K562 (cell line): ENCODE measurements around the gene DESI1. TPM values are rescaled to one million over a fixed set of nuclear protein-coding genes. Genes with fewer than 3 reads are reported as not detected.
A peak's percentile ranks its signal among the peaks of the same experiment; 100 is the strongest.

Source experiments
- ATF7 ChIP-seq: fragments of 450-650 bp; IDR thresholded peaks from 2 replicates; pipeline ENCODE4 v1.7.1; 2014; ENCODE audit warnings: mild to moderate bottlenecking, moderate library complexity
- CEBPB ChIP-seq: fragments of 450-650 bp; IDR thresholded peaks from 2 replicates; pipeline ENCODE4 v1.6.1; 2016; ENCODE audit warnings: missing genetic modification characterization, missing compliant biosample characterization
- DNMT1 ChIP-seq: fragments of 450-650 bp; IDR thresholded peaks from 2 replicates; pipeline ENCODE4 v1.6.1; 2016; ENCODE audit warnings: antibody characterized with exemption, mild to moderate bottlenecking
- EGR1 ChIP-seq: fragments of 450-650 bp; conservative IDR thresholded peaks from 2 replicates; pipeline ENCODE4 v1.6.1; 2017; ENCODE audit warnings: mild to moderate bottlenecking
- KLF16 ChIP-seq: IDR thresholded peaks from 2 replicates; pipeline ENCODE4 v1.6.1; 2016; ENCODE audit warnings: antibody characterized with exemption
- POLR2AphosphoS5 ChIP-seq: IDR thresholded peaks from 2 replicates; pipeline ENCODE4 v1.6.1; 2011; ENCODE audit warnings: mild to moderate bottlenecking, low read depth, low read length, moderate library complexity; ENCODE audit not compliant: control insufficient read depth, insufficient read depth
- RBFOX2 ChIP-seq: fragments of 200-400 bp; formaldehyde crosslinking; IDR thresholded peaks from 2 replicates; pipeline ENCODE4 v1.6.1; 2017; ENCODE audit warnings: low read depth, mild to moderate bottlenecking, low read length, moderate library complexity
- RBM17 ChIP-seq: fragments of 200-400 bp; formaldehyde crosslinking; IDR thresholded peaks from 2 replicates; pipeline ENCODE4 v1.6.1; 2017; ENCODE audit warnings: low read depth, mild to moderate bottlenecking, low read length, borderline replicate concordance
- SIN3B ChIP-seq: fragments of 450-650 bp; IDR thresholded peaks from 2 replicates; pipeline ENCODE4 v1.6.1; 2017; ENCODE audit warnings: low read depth, mild to moderate bottlenecking, moderate library complexity
- TCF7 ChIP-seq: sonication (generic); IDR thresholded peaks from 2 replicates; pipeline ENCODE4 v1.6.1; 2016; ENCODE audit warnings: antibody characterized with exemption, borderline replicate concordance
- YY1 ChIP-seq, 3 experiments: IDR thresholded peaks; 2 replicates each; pipeline ENCODE4 v1.6.1; 2011; ENCODE audit warnings: low read length in 2 of 3, mild to moderate bottlenecking in 2 of 3, moderate library complexity in 2 of 3, borderline replicate concordance in 1 of 3, control low read depth in 1 of 3, low read depth in 1 of 3; ENCODE audit not compliant: insufficient read depth in 3 of 3, insufficient replicate concordance in 2 of 3, control insufficient read depth in 1 of 3, insufficient read length in 1 of 3; ENCODE audit errors: extremely low read depth in 1 of 3
- polyA plus RNA-seq, 8 experiments: library from polyadenylated mRNA; depleted of rRNA in 4 of 8; stranded (reverse) in 5 of 8; unstranded in 3 of 8; fragments of >200 nt; fragmentation: Nextera tagmentation in 2 of 8; fragmentation: Illumina TruSeq in 1 of 8; extraction: Ambion mirVana in 2 of 8; extraction: Trizol in 1 of 8; gene quantifications; 2 replicates each; pipeline versions ENCODE4 v1.2.1 to v1.2.3, GENCODE V29; 2011 to 2014; ENCODE audit warnings: inconsistent platforms in 1 of 8, missing spikeins in 1 of 8
- total RNA-seq, 7 experiments: library from RNA; depleted of rRNA in 6 of 7; stranded (reverse); fragments of >200 nt in 6 of 7; fragmentation: Illumina TruSeq in 2 of 7; extraction: Trizol in 2 of 7; gene quantifications; 2 replicates each; pipeline versions ENCODE4 v1.2.1 to v1.2.3, GENCODE V29; 2011 to 2021; ENCODE audit warnings: low replicate concordance in 1 of 7
- TF ChIP-seq, protein P1 (sequence below), 2 experiments: fragments of 450-650 bp in 1 of 2; sonication (generic) in 1 of 2; formaldehyde crosslinking in 1 of 2; IDR thresholded peaks; 2 replicates each; pipeline versions ENCODE4 v1.7.1 to v1.9.0; 2016 to 2022; ENCODE audit warnings: inconsistent platforms in 1 of 2, mild to moderate bottlenecking in 1 of 2, missing genetic modification reagents in 1 of 2
- TF ChIP-seq, protein P2 (sequence below): fragments of 450-650 bp; IDR thresholded peaks from 2 replicates; pipeline ENCODE4 v1.7.1; 2018; ENCODE audit warnings: mild to moderate bottlenecking, low read depth; ENCODE audit not compliant: partially characterized antibody

Gene DESI1
- total and polyA plus RNA-seq, 9 of the 15 experiments (the other 6 are each of a cell fraction or from before 2014, with no cell fraction given) = 7.2 to 45.9 (median 29.8) TPM

DNA sequence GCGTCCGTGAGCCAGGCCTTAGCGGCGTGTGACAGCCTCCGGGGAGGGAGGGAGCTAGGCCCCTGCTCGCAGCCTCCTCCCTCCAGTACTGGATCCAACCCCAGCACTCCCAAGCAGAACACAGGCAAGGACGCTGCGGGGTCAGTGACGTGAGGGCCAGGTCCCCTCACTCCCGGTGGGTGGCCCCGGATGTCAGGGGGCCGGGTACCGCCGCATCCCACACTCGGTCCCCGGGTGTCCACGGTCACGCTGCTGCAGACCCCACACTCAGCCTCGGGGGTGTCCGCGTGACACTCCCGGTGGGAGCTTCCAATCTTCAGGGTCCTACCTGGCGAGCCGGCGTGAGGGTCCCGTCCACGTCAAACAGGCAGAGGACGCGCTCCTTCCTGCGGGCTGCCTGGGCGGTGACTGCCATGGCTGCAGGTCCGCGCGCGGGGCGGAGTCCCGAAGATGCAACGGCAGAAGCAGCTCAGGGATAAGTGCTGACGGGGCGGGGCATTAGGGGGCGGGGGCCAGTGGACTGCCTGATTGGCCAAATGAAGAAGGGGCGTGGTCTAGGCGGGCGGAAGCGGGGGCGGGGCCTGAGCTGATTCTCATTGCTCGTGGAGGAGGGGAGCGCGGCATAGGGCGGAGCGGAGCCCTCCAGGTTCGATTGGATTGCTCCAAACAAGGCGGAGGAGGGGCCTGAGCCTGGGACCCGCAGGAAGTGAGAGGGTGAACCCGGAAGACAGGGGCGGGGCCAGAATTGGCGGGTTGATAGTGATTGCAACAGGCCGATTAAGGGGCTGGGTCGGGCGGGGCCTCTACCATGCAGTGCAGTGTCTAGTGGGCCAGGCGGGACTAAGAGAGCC lies 31.2 kb downstream of the DESI1 start, which contains the start of gene PMM1 (continued):
- TF ChIP-seq, protein P1, sequence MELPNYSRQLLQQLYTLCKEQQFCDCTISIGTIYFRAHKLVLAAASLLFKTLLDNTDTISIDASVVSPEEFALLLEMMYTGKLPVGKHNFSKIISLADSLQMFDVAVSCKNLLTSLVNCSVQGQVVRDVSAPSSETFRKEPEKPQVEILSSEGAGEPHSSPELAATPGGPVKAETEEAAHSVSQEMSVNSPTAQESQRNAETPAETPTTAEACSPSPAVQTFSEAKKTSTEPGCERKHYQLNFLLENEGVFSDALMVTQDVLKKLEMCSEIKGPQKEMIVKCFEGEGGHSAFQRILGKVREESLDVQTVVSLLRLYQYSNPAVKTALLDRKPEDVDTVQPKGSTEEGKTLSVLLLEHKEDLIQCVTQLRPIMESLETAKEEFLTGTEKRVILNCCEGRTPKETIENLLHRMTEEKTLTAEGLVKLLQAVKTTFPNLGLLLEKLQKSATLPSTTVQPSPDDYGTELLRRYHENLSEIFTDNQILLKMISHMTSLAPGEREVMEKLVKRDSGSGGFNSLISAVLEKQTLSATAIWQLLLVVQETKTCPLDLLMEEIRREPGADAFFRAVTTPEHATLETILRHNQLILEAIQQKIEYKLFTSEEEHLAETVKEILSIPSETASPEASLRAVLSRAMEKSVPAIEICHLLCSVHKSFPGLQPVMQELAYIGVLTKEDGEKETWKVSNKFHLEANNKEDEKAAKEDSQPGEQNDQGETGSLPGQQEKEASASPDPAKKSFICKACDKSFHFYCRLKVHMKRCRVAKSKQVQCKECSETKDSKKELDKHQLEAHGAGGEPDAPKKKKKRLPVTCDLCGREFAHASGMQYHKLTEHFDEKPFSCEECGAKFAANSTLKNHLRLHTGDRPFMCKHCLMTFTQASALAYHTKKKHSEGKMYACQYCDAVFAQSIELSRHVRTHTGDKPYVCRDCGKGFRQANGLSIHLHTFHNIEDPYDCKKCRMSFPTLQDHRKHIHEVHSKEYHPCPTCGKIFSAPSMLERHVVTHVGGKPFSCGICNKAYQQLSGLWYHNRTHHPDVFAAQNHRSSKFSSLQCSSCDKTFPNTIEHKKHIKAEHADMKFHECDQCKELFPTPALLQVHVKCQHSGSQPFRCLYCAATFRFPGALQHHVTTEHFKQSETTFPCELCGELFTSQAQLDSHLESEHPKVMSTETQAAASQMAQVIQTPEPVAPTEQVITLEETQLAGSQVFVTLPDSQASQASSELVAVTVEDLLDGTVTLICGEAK (IDR thresholded peaks at IDR 0.05) = peak; percentile 71
- TF ChIP-seq, protein P1 (CRISPR knock-in tag; IDR thresholded peaks at IDR 0.05) = no peak
- TF ChIP-seq, protein P2, sequence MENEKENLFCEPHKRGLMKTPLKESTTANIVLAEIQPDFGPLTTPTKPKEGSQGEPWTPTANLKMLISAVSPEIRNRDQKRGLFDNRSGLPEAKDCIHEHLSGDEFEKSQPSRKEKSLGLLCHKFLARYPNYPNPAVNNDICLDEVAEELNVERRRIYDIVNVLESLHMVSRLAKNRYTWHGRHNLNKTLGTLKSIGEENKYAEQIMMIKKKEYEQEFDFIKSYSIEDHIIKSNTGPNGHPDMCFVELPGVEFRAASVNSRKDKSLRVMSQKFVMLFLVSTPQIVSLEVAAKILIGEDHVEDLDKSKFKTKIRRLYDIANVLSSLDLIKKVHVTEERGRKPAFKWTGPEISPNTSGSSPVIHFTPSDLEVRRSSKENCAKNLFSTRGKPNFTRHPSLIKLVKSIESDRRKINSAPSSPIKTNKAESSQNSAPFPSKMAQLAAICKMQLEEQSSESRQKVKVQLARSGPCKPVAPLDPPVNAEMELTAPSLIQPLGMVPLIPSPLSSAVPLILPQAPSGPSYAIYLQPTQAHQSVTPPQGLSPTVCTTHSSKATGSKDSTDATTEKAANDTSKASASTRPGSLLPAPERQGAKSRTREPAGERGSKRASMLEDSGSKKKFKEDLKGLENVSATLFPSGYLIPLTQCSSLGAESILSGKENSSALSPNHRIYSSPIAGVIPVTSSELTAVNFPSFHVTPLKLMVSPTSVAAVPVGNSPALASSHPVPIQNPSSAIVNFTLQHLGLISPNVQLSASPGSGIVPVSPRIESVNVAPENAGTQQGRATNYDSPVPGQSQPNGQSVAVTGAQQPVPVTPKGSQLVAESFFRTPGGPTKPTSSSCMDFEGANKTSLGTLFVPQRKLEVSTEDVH = peak; percentile 88
- TF ChIP-seq TCF7 (no peak), CEBPB (tag) (peak; percentile 93), RBFOX2 (peak; percentile 86), EGR1 (peak; percentile 69), SIN3B (peak; percentile 18; the same call in 1 of the 2 replicates), POLR2AphosphoS5 (no peak; the same call in 1 of the 2 replicates), ATF7 (peak; percentile 48), KLF16 (no peak), DNMT1 (no peak), RBM17 (no peak), YY1 (IDR thresholded peaks at IDR 0.05; ENCODE audit: borderline replicate concordance in 1 of 3, control insufficient read depth in 1 of 3, extremely low read depth in 1 of 3, insufficient read depth in 3 of 3, insufficient read length in 1 of 3, insufficient replicate concordance in 2 of 3, low read depth in 1 of 3, low read length in 2 of 3) (peak in 2 of 3 experiments; percentile 50 to 87)
